SK-N-MC (cell line): ENCODE measurements around the gene CTF1.
A peak's percentile ranks its signal among the peaks of the same experiment; 100 is the strongest.
"Not testable (repeated sequence)": the region's sequence is repeated elsewhere in the genome, so short reads cannot be mapped to it uniquely, and the experiment has no call there.

Experiments
- DNase-seq: peaks from one replicate; pipeline ENCODE4 v3.0.0-alpha.2; 2011; ENCODE audit warnings: low read depth, low spot score
- H3K27ac ChIP-seq: fragments of 200-600 bp; sonication (generic); 2 replicates; pipeline ENCODE4 v1.5.1; 2016; ENCODE audit warnings: mixed run types
- H3K36me3 ChIP-seq: fragments of 200-600 bp; sonication (generic); 2 replicates; pipeline ENCODE4 v1.6.1; 2017; ENCODE audit warnings: antibody characterized with exemption, low read length, mixed read lengths; ENCODE audit not compliant: insufficient read depth
- H3K4me3 ChIP-seq: fragments of 200-600 bp; sonication (generic); 2 replicates; pipeline ENCODE4 v1.5.1; 2016
- H3K9ac ChIP-seq: fragments of 200-600 bp; sonication (generic); 2 replicates; pipeline ENCODE4 v1.8.0; 2017; ENCODE audit warnings: mixed run types, mixed read lengths; ENCODE audit not compliant: insufficient read length
- H3K9me3 ChIP-seq: fragments of 200-600 bp; sonication (generic); 2 replicates; pipeline ENCODE4 v1.6.1; 2017; ENCODE audit warnings: low read depth, mild to moderate bottlenecking, antibody characterized with exemption, low read length, moderate library complexity, mixed read lengths
- EZH2 ChIP-seq: fragments of 200-600 bp; sonication (generic); IDR thresholded peaks from one replicate; pipeline ENCODE4 v1.6.1; 2017; ENCODE audit warnings: antibody characterized with exemption
- FOXP2 ChIP-seq: optimal IDR thresholded peaks from 2 replicates; pipeline ENCODE3; 2011; ENCODE audit warnings: mild to moderate bottlenecking, moderate library complexity; ENCODE audit not compliant: insufficient read depth; ENCODE audit errors: extremely low read length, control extremely low read depth
- POLR2AphosphoS5 ChIP-seq: IDR thresholded peaks from 2 replicates; pipeline ENCODE4 v1.6.1; 2012; ENCODE audit warnings: mild to moderate bottlenecking, low read depth, low read length, borderline replicate concordance

Gene CTF1, protein sequence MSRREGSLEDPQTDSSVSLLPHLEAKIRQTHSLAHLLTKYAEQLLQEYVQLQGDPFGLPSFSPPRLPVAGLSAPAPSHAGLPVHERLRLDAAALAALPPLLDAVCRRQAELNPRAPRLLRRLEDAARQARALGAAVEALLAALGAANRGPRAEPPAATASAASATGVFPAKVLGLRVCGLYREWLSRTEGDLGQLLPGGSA

GRCh38 chr16:30896261-30896888, at the start of gene CTF1:
Gene CTF1, plus strand, starts transcription at chr16:30896614. Its CDS starts 30 bp downstream, at chr16:30896644.
- H3K4me3 ChIP-seq = peak within 1 kb of the TSS; percentile 90
- no peak for TF ChIP-seq POLR2AphosphoS5
- no peak for TF ChIP-seq FOXP2
- TF ChIP-seq EZH2 = no peak
- H3K27ac ChIP-seq = peak within 1 kb of the TSS; percentile 85
- no peaks in the 10 kb centered on the region for H3K9me3 ChIP-seq
- no peaks in the 10 kb centered on the region for H3K36me3 ChIP-seq
- DNase-seq = no peak
- peak within 1 kb of the TSS; percentile 46 for H3K9ac ChIP-seq

- Histone ChIP-seq H3K4me3 (no peak overlapping the region), H3K9me3 (no peaks in the 10 kb centered on the region), H3K36me3 (no peaks in the 10 kb centered on the region), H3K27ac (no peak overlapping the region), H3K9ac (no peak overlapping the region)
- TF ChIP-seq FOXP2 (no peak), EZH2 (no peak), POLR2AphosphoS5 (no peak)
- no peak for DNase-seq
Measured at GRCh38 chr16:30846649-30847402, 49.6 kb upstream of the CTF1 start.

DNA sequence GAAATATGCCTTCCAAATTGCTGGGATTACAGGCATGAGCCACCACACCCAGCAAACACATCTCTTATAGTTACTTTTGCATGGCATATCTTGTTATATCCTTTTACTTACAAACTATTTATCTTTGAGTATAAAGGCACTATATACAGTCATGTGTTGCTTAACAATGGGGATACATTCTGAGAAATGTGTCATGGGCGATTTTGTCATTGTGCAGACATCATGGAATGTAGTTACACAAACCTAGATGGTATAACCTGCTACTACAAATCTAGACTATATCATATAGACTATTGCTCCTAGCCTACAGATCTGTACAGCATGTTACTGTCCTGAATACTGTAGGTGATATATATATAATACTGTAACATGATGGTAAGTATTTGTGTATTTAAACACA, 46.2 kb upstream of the CTF1 start:
- Histone ChIP-seq H3K9ac (no peak overlapping the region), H3K27ac (no peak overlapping the region), H3K4me3 (no peak overlapping the region), H3K9me3 (no peaks in the 10 kb centered on the region), H3K36me3 (no peaks in the 10 kb centered on the region)
- no peak for DNase-seq
- TF ChIP-seq EZH2 (no peak), POLR2AphosphoS5 (no peak), FOXP2 (no peak)

DNA sequence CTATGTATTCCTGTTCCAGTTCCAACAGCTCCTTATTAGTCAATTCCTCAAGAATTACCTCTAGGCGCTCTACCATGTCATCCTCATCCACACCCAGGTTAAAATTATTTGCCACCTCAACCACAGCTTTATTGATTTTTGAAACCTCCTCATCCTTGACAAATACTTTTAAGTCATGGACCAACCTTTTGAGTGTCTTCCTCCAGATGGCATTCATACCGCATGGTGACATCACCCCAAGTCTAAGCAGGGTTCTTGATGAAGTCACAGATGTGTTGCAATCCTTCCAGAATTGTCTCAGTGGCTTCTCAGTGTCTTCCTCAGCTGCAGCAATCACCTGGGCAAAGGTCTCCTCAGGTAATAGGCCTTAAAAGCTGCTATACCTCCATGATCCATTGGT, 42.7 kb upstream of the CTF1 start:
- Histone ChIP-seq H3K4me3 (no peak overlapping the region), H3K9ac (no peak overlapping the region), H3K27ac (no peak overlapping the region), H3K36me3 (no peaks in the 10 kb centered on the region), H3K9me3 (no peaks in the 10 kb centered on the region)
- TF ChIP-seq POLR2AphosphoS5 (no peak), FOXP2 (no peak), EZH2 (no peak)
- no peak for DNase-seq

DNA sequence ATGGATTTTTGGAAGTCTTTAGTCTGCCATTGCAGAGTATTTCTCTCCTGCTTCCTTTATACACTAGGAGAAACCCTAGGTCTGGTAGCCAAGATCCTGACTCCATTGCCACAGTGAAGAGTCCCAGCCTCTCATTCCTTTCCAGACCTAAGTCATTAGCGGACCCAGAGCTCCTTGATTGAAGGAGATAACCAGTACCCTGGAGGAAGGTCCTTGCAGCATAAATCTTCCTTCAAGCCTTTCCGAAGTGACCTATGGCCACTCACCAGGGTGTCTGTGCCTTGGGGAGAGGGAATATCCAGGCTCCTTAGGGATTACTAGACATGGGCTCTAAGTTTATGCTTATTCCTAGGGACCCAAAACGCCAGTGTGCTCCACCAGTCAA, 38.3 kb upstream of the CTF1 start:
- no peak for TF ChIP-seq FOXP2
- TF ChIP-seq POLR2AphosphoS5 = no peak
- no peak for TF ChIP-seq EZH2
- no peak overlapping the region for H3K4me3 ChIP-seq
- no peak overlapping the region for H3K27ac ChIP-seq
- no peaks in the 10 kb centered on the region for H3K9me3 ChIP-seq
- H3K9ac ChIP-seq = no peak overlapping the region
- H3K36me3 ChIP-seq = no peaks in the 10 kb centered on the region
- no peak for DNase-seq

DNA sequence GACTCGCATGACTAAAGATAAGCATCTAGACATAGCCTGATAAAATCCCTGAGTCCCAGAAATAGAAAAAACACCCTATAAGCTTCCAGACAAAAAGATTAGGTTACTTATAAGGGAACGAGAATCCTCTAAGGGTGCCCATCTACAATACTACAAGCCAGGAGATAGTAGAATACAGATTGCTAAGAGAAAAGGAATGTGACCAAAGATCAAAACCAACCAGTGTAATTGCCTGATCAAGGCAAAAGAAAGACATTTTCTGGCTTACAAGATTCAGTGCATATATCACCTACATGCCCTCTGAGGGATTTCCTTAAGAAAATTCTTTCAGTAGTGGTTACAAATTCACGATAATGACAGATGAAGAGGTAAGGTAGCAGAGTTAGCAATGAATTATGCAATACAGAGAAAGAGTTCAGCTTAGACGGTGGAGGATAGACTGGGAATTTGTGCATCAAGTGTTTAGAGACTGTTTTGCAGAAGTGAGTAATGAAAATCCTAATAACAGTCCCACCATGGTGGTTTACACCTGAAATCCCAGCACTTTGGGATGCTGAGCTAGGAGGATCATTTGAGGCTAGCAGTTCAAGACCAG, 37.5 kb upstream of the CTF1 start:
- Histone ChIP-seq H3K27ac (no peak overlapping the region), H3K9ac (no peak overlapping the region), H3K36me3 (no peaks in the 10 kb centered on the region), H3K9me3 (no peaks in the 10 kb centered on the region), H3K4me3 (no peak overlapping the region)
- no peak for DNase-seq
- TF ChIP-seq EZH2 = no peak
- no peak for TF ChIP-seq POLR2AphosphoS5
- no peak for TF ChIP-seq FOXP2

- not testable (repeated sequence) for DNase-seq, H3K36me3 ChIP-seq, H3K9ac ChIP-seq, H3K9me3 ChIP-seq, H3K27ac ChIP-seq, H3K4me3 ChIP-seq
Measured at GRCh38 chr16:30860729-30861128, 35.7 kb upstream of the CTF1 start.

DNA sequence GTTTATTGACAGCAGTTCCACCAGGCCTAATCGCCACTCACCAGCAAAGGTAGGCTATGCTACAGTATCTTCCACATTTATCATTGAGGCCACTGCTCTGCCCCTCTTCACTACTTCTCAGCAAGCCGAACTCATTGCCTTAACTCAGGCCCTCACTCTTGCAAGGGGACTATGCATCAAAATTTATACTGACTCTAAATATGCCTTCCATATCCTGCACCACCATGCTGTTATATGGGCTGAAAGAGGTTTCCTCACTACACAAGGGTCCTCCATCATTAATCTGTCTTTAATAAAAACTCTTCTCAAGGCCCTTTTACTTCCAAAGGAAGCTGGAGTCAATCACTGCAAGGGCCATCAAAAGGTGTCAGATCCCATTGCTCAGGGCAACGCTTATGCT, 33.2 kb upstream of the CTF1 start:
- H3K27ac ChIP-seq, H3K9me3 ChIP-seq, H3K4me3 ChIP-seq, H3K36me3 ChIP-seq, H3K9ac ChIP-seq, DNase-seq: not testable (repeated sequence)

GRCh38 chr16:30866031-30866430, 30.4 kb upstream of the CTF1 start:
- no peak overlapping the region for H3K9ac ChIP-seq
- no peak overlapping the region for H3K27ac ChIP-seq
- TF ChIP-seq POLR2AphosphoS5 (no peak), FOXP2 (no peak), EZH2 (no peak)
- no peak for DNase-seq
- H3K9me3 ChIP-seq = no peaks in the 10 kb centered on the region
- no peaks in the 10 kb centered on the region for H3K36me3 ChIP-seq
- H3K4me3 ChIP-seq = no peak overlapping the region
